IMR-90 (cell line): ENCODE results near the gene BICD2. TPM values are rescaled to one million over a fixed set of nuclear protein-coding genes. Genes with fewer than 3 reads are reported as not detected.

Experiments
- ATAC-seq: fragments of 200-7000 bp; cut with Tn5 transposase; 2 replicates; pipeline ENCODE4 v1.9.1; 2020; ENCODE audit warnings: low read depth, mild to moderate bottlenecking, moderate library complexity
- BruUV-seq: library from RNA; stranded (reverse); fragments of 400-500 nt; replicated peaks from 2 replicates; lab custom pipeline; 2021; lab: Mats Ljungman, UMichigan
- CTCF ChIA-PET: fragments of 300-600 bp; formaldehyde crosslinking; extraction: SDS; loops from one replicate; lab custom pipeline; 2021; ENCODE audit warnings: antibody characterized with exemption; lab: Yijun Ruan, JAX
- POLR2A ChIA-PET: fragments of 300-600 bp; sonication (Branson Sonifier 250); formaldehyde crosslinking; loops from one replicate; lab custom pipeline; 2022; ENCODE audit warnings: antibody characterized with exemption; ENCODE audit not compliant: unreplicated experiment; lab: Charles Lee
- DNase-seq: peaks from one replicate; pipeline ENCODE4 v3.0.0; 2013
- H2AFZ ChIP-seq: replicated peaks from 2 replicates; pipeline ENCODE3; 2013; ENCODE audit warnings: low read length, mild to moderate bottlenecking; ENCODE audit not compliant: poor library complexity
- H2AK5ac ChIP-seq: 2 replicates; pipeline ENCODE4 v1.6.1; 2013; ENCODE audit warnings: low read depth, low read length, inconsistent platforms
- H2AK9ac ChIP-seq: replicated peaks from 2 replicates; pipeline ENCODE3; 2013; ENCODE audit warnings: mild to moderate bottlenecking, low read depth, low read length, moderate library complexity; ENCODE audit not compliant: poor library complexity
- H2BK120ac ChIP-seq: 2 replicates; pipeline ENCODE4 v1.6.1; 2013; ENCODE audit warnings: low read depth, low read length, inconsistent platforms
- H2BK15ac ChIP-seq: 3 replicates; pipeline ENCODE4 v1.6.1; 2013; ENCODE audit warnings: low read depth, low read length, inconsistent platforms
- H2BK20ac ChIP-seq: 2 replicates; pipeline ENCODE4 v1.6.1; 2013; ENCODE audit warnings: low read depth, mild to moderate bottlenecking, inconsistent platforms, low read length, moderate library complexity
- H2BK5ac ChIP-seq: 2 replicates; pipeline ENCODE4 v1.6.1; 2013; ENCODE audit warnings: mild to moderate bottlenecking, low read depth, low read length, inconsistent platforms; ENCODE audit not compliant: poor library complexity, severe bottlenecking
- H3K14ac ChIP-seq: replicated peaks from 2 replicates; pipeline ENCODE4 v1.6.1; 2013; ENCODE audit warnings: low read depth, low read length, inconsistent platforms
- H3K18ac ChIP-seq: 2 replicates; pipeline ENCODE4 v1.6.1; 2013; ENCODE audit warnings: low read depth, low read length, control low read depth
- H3K23ac ChIP-seq: 2 replicates; pipeline ENCODE4 v1.6.1; 2013; ENCODE audit warnings: low read depth, low read length, inconsistent platforms
- H3K27ac ChIP-seq: 2 replicates; pipeline ENCODE4 v1.5.1; 2013; ENCODE audit warnings: mild to moderate bottlenecking, control low read depth, low read length; ENCODE audit not compliant: insufficient read depth
- H3K27me3 ChIP-seq: 2 replicates; pipeline ENCODE4 v1.6.1; 2013; ENCODE audit warnings: low read length; ENCODE audit not compliant: control insufficient read depth, insufficient read depth
- H3K36me3 ChIP-seq: 2 replicates; pipeline ENCODE4 v1.6.1; 2013; ENCODE audit warnings: low read length, mixed read lengths; ENCODE audit not compliant: control insufficient read depth, insufficient read depth
- H3K4ac ChIP-seq: 2 replicates; pipeline ENCODE4 v1.6.1; 2013; ENCODE audit warnings: low read depth, low read length, inconsistent platforms
- H3K4me1 ChIP-seq: 2 replicates; pipeline ENCODE4 v1.6.1; 2013; ENCODE audit warnings: low read length, mixed read lengths; ENCODE audit not compliant: control insufficient read depth, insufficient read depth
- H3K4me2 ChIP-seq: 2 replicates; pipeline ENCODE4 v1.6.1; 2013; ENCODE audit warnings: low read depth, mild to moderate bottlenecking, control low read depth, low read length, moderate library complexity
- H3K4me3 ChIP-seq: 2 replicates; pipeline ENCODE4 v1.5.1; 2013; ENCODE audit warnings: low read depth, mild to moderate bottlenecking, control low read depth, low read length, moderate library complexity; ENCODE audit not compliant: insufficient read depth
- H3K56ac ChIP-seq: 2 replicates; pipeline ENCODE4 v1.6.1; 2013; ENCODE audit warnings: low read length, inconsistent platforms; ENCODE audit not compliant: insufficient read depth; ENCODE audit errors: extremely low read depth
- H3K79me1 ChIP-seq, 2 experiments: 2 replicates each; pipeline ENCODE4 v1.6.1; 2013; ENCODE audit warnings: low read length in 2 of 2, inconsistent platforms in 1 of 2, low read depth in 1 of 2
- H3K9ac ChIP-seq: 2 replicates; pipeline ENCODE4 v1.6.1; 2013; ENCODE audit warnings: low read depth, low read length, control low read depth
- H3K9me1 ChIP-seq: 2 replicates; pipeline ENCODE4 v1.6.1; 2013; ENCODE audit warnings: low read length, inconsistent platforms; ENCODE audit not compliant: insufficient read depth
- H3K9me3 ChIP-seq: 2 replicates; pipeline ENCODE4 v1.6.1; 2013; ENCODE audit warnings: low read length; ENCODE audit not compliant: control insufficient read depth, insufficient read depth
- H4K20me1 ChIP-seq: 2 replicates; pipeline ENCODE4 v1.6.1; 2013; ENCODE audit warnings: low read length, inconsistent platforms; ENCODE audit not compliant: insufficient read depth
- H4K5ac ChIP-seq: 2 replicates; pipeline ENCODE4 v1.6.1; 2013; ENCODE audit warnings: mild to moderate bottlenecking, low read depth, low read length, control low read depth
- H4K8ac ChIP-seq, 2 experiments: 2 replicates each; pipeline ENCODE4 v1.6.1; 2013; ENCODE audit warnings: low read depth in 2 of 2, low read length in 2 of 2, control low read depth in 1 of 2, inconsistent platforms in 1 of 2
- H4K91ac ChIP-seq: 2 replicates; pipeline ENCODE4 v1.6.1; 2013; ENCODE audit warnings: low read depth, low read length, inconsistent platforms; ENCODE audit not compliant: insufficient read depth
- CEBPB ChIP-seq: IDR thresholded peaks from 2 replicates; pipeline ENCODE4 v1.6.1; 2012; ENCODE audit warnings: low read depth, low read length, improper control_type of control experiment
- CHD1 ChIP-seq: IDR thresholded peaks from 2 replicates; pipeline ENCODE4 v1.6.1; 2012; ENCODE audit warnings: low read depth, low read length, improper control_type of control experiment
- CTCF ChIP-seq: conservative IDR thresholded peaks from 2 replicates; pipeline ENCODE4 v1.5.1; 2012; ENCODE audit warnings: mild to moderate bottlenecking, low read depth, low read length, improper control_type of control experiment
- ELK1 ChIP-seq: fragments of 150-350 bp; IDR thresholded peaks from 2 replicates; pipeline ENCODE4 v1.6.1; 2016; ENCODE audit warnings: low read depth, mild to moderate bottlenecking, low read length, moderate library complexity, borderline replicate concordance
- FOS ChIP-seq: fragments of 150-350 bp; IDR thresholded peaks from 2 replicates; pipeline ENCODE4 v1.6.1; 2016; ENCODE audit warnings: low read depth, low read length
- MAFK ChIP-seq: IDR thresholded peaks from 2 replicates; pipeline ENCODE4 v1.6.1; 2012; ENCODE audit warnings: low read depth, low read length, improper control_type of control experiment
- MAZ ChIP-seq: IDR thresholded peaks from 2 replicates; pipeline ENCODE4 v1.6.1; 2012; ENCODE audit warnings: low read depth, mild to moderate bottlenecking, low read length, improper control_type of control experiment, moderate library complexity, borderline replicate concordance
- MXI1 ChIP-seq: IDR thresholded peaks from 2 replicates; pipeline ENCODE4 v1.6.1; 2012; ENCODE audit warnings: low read depth, mild to moderate bottlenecking, low read length, moderate library complexity, borderline replicate concordance
- NFE2L2 ChIP-seq: fragments of 150-350 bp; IDR thresholded peaks from 2 replicates; pipeline ENCODE4 v1.6.1; 2016; ENCODE audit warnings: low read depth, mild to moderate bottlenecking, low read length
- RAD21 ChIP-seq: IDR thresholded peaks from 2 replicates; pipeline ENCODE4 v1.6.1; 2012; ENCODE audit warnings: low read length, improper control_type of control experiment
- RFX5 ChIP-seq: IDR thresholded peaks from 2 replicates; pipeline ENCODE4 v1.8.0; 2012; ENCODE audit warnings: low read depth, mild to moderate bottlenecking, low read length, moderate library complexity
- SMC3 ChIP-seq: fragments of 150-350 bp; IDR thresholded peaks from 2 replicates; pipeline ENCODE4 v1.6.1; 2016; ENCODE audit warnings: low read depth, mild to moderate bottlenecking, antibody characterized with exemption, low read length, moderate library complexity
- USF2 ChIP-seq: fragments of 150-350 bp; IDR thresholded peaks from 2 replicates; pipeline ENCODE4 v1.6.1; 2017; ENCODE audit warnings: mild to moderate bottlenecking, antibody characterized with exemption, low read length, low read depth
- WGBS, 2 experiments: methylation state at CpG; one replicate each; pipeline versions ENCODE4 v1.1.5 to v1.1.7; 2013; ENCODE audit warnings: missing lambda C conversion rate in 2 of 2; ENCODE audit not compliant: insufficient read length in 1 of 2; ENCODE audit errors: extremely low coverage in 2 of 2; 5-methylcytosine and 5-hydroxymethylcytosine counted together
- dilution Hi-C: fragments of 300-500 bp; cut with HindIII; formaldehyde crosslinking; loops from one replicate; pipeline ENCODE4 v1.14.3; 2018; ENCODE audit warnings: low sequenced_read_pairs; ENCODE audit not compliant: unreplicated experiment
- in situ Hi-C: fragments of 300-500 bp; cut with MboI; formaldehyde crosslinking; loops from 3 replicates; pipeline ENCODE4 v1.14.3; 2019; ENCODE audit warnings: low sequenced_read_pairs, inconsistent platforms, mixed read lengths
- intact Hi-C: fragments of 100-400 bp; cut with micrococcal nuclease; formaldehyde crosslinking; loops from 2 replicates; pipeline ENCODE4 v1.10.0; 2022
- polyA plus RNA-seq, 3 experiments: library from polyadenylated mRNA; depleted of rRNA; stranded (reverse); fragments of >200 nt; gene quantifications; 2 replicates each; pipeline ENCODE4 v1.2.3, GENCODE V29; 2012; ENCODE audit warnings: low replicate concordance in 1 of 3
- total RNA-seq: library from RNA; depleted of rRNA; stranded (reverse); fragments of >200 nt; gene quantifications from 2 replicates; pipeline ENCODE4 v1.2.3, GENCODE V29; 2012

Gene BICD2
- total and polyA plus RNA-seq, 2 of the 4 experiments (the other 2 are of a cell fraction), result 21.5 to 35.7 TPM

- no peak overlapping the region for H4K91ac ChIP-seq
- H2AK5ac ChIP-seq, result no peak overlapping the region
- no peak overlapping the region for H2BK15ac ChIP-seq
- ChIA-PET CTCF (interaction anchor here (1.6 kb wide), 1 partner anchor 72 kb away, joined by 4 read pairs; no protein-coding TSS in a partner anchor), POLR2A (interaction anchor here (0.5 kb wide), 1 partner anchor 11 kb away, joined by 3 read pairs; no protein-coding TSS in a partner anchor)
- no peak overlapping the region for H3K27ac ChIP-seq
- no TSS peak for BruUV-seq
- ATAC-seq (no peak), DNase-seq (no peak)
- no peak overlapping the region for H3K56ac ChIP-seq
- intact Hi-C loops (no loop called here), dilution Hi-C loops (no loop called here), in situ Hi-C loops (loop anchor here (5.0 kb wide), 1 partner anchor 74 kb away; no protein-coding TSS in a partner anchor)
- no peak overlapping the region for H2BK20ac ChIP-seq
- no peak overlapping the region for H3K4me2 ChIP-seq
- H3K4me3 ChIP-seq, result no peak overlapping the region
- no peak overlapping the region for H2AFZ ChIP-seq
- no peak overlapping the region for H3K9ac ChIP-seq
- peaks cover 4% of the 10 kb centered on the region for H3K9me1 ChIP-seq
- H3K9me3 ChIP-seq, result no peaks in the 10 kb centered on the region
- no peaks in the 10 kb centered on the region for H3K27me3 ChIP-seq
- H4K5ac ChIP-seq, result no peak overlapping the region
- no peak overlapping the region for H2BK120ac ChIP-seq
- no peak overlapping the region for H3K4ac ChIP-seq
- H3K18ac ChIP-seq, result no peak overlapping the region
- WGBS, 2 experiments, result 89% methylated on average over 19 of the region's 40 CpGs; no CpG with 5 or more reads in 1 of the 2 experiments
- H2AK9ac ChIP-seq, result no peak overlapping the region
- no peaks in the 10 kb centered on the region for H3K4me1 ChIP-seq
- no peak overlapping the region for H4K8ac ChIP-seq
- no peak overlapping the region for H2BK5ac ChIP-seq
- no peak overlapping the region for H3K14ac ChIP-seq
- H4K20me1 ChIP-seq, result peaks cover 20% of the 10 kb centered on the region; the same call in 1 of the 2 replicates
- peaks cover 78% of the 10 kb centered on the region for H3K36me3 ChIP-seq
- no peak overlapping the region for H3K23ac ChIP-seq
- H3K79me1 ChIP-seq, result peaks cover 3 to 36% of the 10 kb centered on the region in 2 experiments; a peak in 3 of 4 replicates
- no peak for TF ChIP-seq ELK1
- no peak for TF ChIP-seq CTCF
- no peak for TF ChIP-seq USF2
- TF ChIP-seq NFE2L2, result no peak
- no peak for TF ChIP-seq CEBPB
- TF ChIP-seq MXI1, result no peak
- TF ChIP-seq SMC3, result no peak
- TF ChIP-seq CHD1, result no peak
- no peak for TF ChIP-seq RAD21
- no peak for TF ChIP-seq FOS
- TF ChIP-seq MAZ, result no peak
- no peak for TF ChIP-seq MAFK
- no peak for TF ChIP-seq RFX5
These were observed 46.3 kb downstream of the BICD2 start for GRCh38 chr9:92718086-92719001.
